AG09309 (cell line): ENCODE results near the gene KDF1.

Experiments used
- DNase-seq: peaks from one replicate; pipeline ENCODE4 v3.0.0-alpha.2; 2010; ENCODE audit warnings: low read depth
- H3K4me3 ChIP-seq: 2 replicates; pipeline ENCODE4 v1.5.1; 2011; ENCODE audit warnings: mild to moderate bottlenecking, low read depth, low read length, moderate library complexity; ENCODE audit not compliant: control insufficient read depth
- TF ChIP-seq, protein P1 (sequence below): IDR thresholded peaks from 2 replicates; pipeline ENCODE4 v1.5.1; 2011; ENCODE audit warnings: mild to moderate bottlenecking, low read depth, low read length, inconsistent platforms; ENCODE audit not compliant: insufficient read depth, control insufficient read depth; ENCODE audit errors: missing control alignments

The KDF1 gene

DNA sequence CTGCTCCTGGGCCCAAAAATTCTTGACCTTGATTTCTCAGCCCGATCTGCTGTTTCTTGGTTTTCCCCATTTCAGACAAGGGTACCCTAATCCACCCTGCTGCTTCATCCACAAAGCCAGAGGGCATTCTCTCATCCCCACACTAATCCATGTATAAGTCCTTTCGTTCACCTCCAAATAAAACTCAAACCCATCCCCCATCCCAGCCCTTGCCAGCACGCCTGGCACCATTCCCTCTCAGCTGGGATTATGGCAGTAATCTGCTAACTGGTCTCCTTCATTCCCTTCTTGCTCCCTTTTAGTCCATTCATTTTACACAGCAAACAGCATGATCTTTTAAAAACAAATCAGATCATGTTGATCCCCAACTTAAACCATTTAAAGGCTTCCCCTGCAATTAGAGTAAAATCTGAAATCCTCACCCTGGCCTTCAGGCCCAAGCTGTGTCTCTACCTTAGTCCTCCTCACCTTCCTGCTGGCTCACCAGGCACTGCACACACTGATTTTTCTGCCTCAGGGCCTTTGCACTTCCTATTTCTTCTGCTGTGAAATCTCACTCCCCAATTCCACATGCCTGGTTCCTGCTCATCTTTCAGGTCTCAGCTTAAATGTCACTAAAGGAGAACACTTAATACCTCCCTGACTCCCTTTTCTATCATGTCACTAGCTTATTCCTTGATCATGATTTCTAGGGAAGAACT is 21.0 kb upstream of the KDF1 start:
- TF ChIP-seq, protein P1, sequence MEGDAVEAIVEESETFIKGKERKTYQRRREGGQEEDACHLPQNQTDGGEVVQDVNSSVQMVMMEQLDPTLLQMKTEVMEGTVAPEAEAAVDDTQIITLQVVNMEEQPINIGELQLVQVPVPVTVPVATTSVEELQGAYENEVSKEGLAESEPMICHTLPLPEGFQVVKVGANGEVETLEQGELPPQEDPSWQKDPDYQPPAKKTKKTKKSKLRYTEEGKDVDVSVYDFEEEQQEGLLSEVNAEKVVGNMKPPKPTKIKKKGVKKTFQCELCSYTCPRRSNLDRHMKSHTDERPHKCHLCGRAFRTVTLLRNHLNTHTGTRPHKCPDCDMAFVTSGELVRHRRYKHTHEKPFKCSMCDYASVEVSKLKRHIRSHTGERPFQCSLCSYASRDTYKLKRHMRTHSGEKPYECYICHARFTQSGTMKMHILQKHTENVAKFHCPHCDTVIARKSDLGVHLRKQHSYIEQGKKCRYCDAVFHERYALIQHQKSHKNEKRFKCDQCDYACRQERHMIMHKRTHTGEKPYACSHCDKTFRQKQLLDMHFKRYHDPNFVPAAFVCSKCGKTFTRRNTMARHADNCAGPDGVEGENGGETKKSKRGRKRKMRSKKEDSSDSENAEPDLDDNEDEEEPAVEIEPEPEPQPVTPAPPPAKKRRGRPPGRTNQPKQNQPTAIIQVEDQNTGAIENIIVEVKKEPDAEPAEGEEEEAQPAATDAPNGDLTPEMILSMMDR, result no peak
- no peak overlapping the region for H3K4me3 ChIP-seq
- DNase-seq, result no peak

DNA sequence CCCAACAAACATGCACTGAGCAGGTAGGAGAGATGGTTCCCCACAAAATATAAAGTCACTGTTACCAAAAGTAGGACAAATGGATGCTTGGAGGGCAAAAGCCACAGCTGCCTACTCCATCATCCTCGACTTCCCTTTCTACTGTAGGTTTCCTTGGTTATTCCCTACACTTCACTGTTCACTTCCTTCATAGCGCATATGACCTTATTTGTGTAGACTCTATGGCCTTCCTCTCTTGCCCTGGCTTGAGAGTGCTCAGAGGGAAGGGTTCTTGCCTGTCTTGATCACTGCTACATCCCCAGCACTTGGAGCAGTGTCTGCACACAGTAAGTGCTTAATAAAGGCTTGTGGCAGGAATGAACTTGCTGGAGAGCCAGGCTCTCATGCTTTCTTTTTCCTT is 18.6 kb upstream of the KDF1 start:
- no peak overlapping the region for H3K4me3 ChIP-seq
- no peak for DNase-seq
- TF ChIP-seq, protein P1, result no peak

DNA sequence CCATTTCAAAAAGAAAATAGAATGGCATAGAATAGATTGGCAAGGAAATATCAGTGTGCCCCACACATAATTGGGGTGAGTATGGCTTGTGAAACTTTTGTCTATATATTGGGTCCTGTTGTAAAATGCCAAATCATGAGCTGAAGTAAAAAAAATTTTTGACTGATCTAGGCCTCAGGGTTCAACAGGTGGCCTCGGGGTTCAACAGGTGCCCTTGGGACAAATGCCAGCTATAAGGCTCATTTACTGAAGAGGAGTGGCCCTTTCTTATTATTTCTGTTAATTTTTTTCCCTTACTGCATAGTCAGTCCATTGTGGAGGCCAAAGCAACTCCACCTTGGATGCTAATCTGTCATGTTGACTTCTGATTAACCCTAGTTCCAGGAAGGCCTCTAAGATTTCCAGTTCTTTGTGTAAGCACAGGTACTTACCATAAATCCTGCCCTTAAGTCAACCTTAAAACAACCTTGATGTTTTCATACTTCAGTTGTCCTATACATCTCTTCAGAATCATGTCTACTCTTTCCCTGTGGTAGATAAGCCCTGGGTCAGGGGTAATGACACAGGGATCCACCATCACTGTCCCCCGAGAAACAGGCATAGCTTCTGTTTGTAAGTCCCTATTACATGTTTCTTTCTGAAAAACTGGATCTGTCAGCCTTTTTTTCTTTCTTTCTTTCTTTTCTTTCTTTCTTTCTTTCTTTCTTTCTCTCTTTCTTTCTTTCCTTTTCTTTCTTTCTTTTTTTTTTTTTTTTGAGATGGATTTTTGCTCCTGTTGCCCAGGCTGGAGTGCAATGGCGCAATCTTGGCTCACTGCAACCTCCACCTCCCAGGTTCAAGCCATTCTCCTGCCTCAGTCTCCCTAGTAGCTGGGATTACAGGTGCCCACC is 16.6 kb upstream of the KDF1 start:
- TF ChIP-seq, protein P1, result no peak

DNA sequence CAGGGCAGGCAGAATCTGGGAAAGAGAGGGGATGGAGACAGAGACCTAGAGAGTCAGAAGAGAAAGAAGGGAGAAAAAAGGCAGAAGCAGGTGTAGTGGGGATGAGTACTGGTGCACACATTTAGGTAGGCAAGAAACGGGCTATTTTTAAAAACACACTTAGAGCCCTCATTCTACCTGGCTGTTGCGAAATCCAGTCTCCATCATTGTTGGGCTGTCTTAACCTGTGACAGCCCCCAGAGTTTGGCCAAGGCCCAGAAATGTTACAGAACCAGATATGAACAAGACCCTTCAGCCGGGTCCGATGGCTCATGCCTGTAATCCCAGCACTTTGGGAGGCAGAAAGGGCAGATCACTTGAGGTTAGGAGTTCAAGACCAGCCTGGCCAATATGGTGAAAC is 12.6 kb upstream of the KDF1 start:
- DNase-seq, result no peak
- no peak overlapping the region for H3K4me3 ChIP-seq
- TF ChIP-seq, protein P1, result no peak

More for the DNA sequence above, 16.6 kb upstream of the KDF1 start:
- DNase-seq, result no peak
- H3K4me3 ChIP-seq, result no peak overlapping the region

DNA sequence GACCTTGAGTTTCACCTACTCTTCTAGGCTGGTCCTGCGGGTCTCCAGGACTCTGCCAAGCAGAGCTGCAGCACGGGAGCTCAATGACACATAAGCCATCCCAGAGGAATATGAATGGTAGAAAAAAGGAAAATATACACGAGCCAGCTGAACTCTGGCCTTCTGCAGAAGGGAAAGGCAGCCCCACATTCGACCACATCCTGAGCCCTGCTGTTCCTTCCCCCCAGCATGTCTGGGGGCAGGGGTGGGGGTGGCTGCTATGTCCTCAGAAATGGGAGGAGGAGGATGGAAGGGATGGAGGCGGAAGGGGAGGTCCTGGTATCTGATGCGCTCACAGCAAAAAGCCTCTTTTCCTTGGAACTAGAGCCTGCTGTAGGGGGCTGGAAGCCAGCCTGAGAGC is 12.1 kb upstream of the KDF1 start:
- TF ChIP-seq, protein P1, result no peak
- DNase-seq, result no peak
- no peak overlapping the region for H3K4me3 ChIP-seq

DNA sequence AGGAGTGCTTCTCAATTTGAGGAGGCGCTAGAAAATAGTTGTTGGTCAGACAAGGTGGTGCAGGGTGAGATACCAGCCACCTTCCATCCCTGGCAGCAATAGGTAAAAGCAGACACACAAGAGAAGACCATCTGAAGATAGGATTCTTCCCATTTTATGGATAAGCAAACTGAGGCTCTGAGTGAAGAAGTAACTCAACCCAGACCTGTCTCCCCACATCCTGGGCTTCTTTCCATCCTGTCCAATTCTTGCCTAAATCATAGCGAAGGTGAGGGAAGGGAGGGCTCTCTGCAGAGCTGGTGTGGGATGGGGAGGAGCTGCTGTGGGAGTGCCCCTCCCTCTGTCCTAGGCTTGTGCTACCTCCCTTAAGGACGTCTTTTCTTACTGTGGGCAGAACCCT is 11.3 kb upstream of the KDF1 start:
- no peak for DNase-seq
- TF ChIP-seq, protein P1, result no peak
- H3K4me3 ChIP-seq, result no peak overlapping the region
